Thyroid gland (tissue), 4 donors: ENCODE measurements around the gene KREMEN2.

Experiments
- POLR2A ChIP-seq, 2 donors: fragments of 450-650 bp; IDR thresholded peaks; one replicate each; pipeline ENCODE4 v1.6.1; 2017; ENCODE audit warnings: antibody characterized with exemption in 2 of 2, mild to moderate bottlenecking in 2 of 2, moderate library complexity in 1 of 2
- TF ChIP-seq, protein P1 (sequence below), 6 experiments: fragments of 200-600 bp in 3 of 6; fragments of 450-650 bp in 3 of 6; sonication (generic) in 3 of 6; IDR thresholded peaks; one replicate each; pipeline ENCODE4 v1.5.1; 2016 to 2019; ENCODE audit warnings: antibody characterized with exemption in 6 of 6, mild to moderate bottlenecking in 2 of 6, inconsistent platforms in 1 of 6, moderate library complexity in 1 of 6

DNA sequence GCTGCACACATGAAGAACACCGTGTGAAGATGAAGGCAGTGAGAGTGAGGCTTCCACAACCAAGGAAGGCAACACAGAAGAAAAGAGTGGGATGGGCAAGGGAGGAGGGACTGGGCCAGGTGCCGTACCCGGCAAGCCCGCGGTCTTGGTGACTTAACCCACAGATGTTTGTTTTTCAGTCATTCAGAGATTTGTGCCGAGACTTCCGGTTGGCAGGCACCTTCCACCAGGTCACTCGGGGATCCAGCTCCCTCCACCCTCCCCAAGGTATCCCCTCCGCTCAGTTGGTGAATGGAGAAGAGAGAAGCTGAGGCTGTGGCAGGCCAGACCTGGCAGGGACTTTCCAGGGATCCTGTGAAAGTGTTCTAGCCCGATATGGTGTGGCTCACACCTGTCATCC lies 4.9 kb upstream of the KREMEN2 start:
- TF ChIP-seq, protein P1, sequence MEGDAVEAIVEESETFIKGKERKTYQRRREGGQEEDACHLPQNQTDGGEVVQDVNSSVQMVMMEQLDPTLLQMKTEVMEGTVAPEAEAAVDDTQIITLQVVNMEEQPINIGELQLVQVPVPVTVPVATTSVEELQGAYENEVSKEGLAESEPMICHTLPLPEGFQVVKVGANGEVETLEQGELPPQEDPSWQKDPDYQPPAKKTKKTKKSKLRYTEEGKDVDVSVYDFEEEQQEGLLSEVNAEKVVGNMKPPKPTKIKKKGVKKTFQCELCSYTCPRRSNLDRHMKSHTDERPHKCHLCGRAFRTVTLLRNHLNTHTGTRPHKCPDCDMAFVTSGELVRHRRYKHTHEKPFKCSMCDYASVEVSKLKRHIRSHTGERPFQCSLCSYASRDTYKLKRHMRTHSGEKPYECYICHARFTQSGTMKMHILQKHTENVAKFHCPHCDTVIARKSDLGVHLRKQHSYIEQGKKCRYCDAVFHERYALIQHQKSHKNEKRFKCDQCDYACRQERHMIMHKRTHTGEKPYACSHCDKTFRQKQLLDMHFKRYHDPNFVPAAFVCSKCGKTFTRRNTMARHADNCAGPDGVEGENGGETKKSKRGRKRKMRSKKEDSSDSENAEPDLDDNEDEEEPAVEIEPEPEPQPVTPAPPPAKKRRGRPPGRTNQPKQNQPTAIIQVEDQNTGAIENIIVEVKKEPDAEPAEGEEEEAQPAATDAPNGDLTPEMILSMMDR (IDR thresholded peaks at IDR 0.05), result no peak
- no peak for TF ChIP-seq POLR2A (IDR thresholded peaks at IDR 0.05)
